HL-60 (cell line): ENCODE data around the gene CNOT11.

Experiments
- POLR2AphosphoS5 ChIP-seq: IDR thresholded peaks from 2 replicates; pipeline ENCODE4 v1.6.1; 2012; ENCODE audit warnings: low read depth
- TF ChIP-seq, protein P1 (sequence below): IDR thresholded peaks from one replicate; pipeline ENCODE4 v1.5.1; 2011; ENCODE audit warnings: low read length, control low read depth, inconsistent platforms; ENCODE audit not compliant: insufficient read depth
- TF ChIP-seq, protein P2 (sequence below): IDR thresholded peaks from 2 replicates; pipeline ENCODE4 v1.6.1; 2012; ENCODE audit warnings: low read depth; ENCODE audit not compliant: insufficient replicate concordance

DNA sequence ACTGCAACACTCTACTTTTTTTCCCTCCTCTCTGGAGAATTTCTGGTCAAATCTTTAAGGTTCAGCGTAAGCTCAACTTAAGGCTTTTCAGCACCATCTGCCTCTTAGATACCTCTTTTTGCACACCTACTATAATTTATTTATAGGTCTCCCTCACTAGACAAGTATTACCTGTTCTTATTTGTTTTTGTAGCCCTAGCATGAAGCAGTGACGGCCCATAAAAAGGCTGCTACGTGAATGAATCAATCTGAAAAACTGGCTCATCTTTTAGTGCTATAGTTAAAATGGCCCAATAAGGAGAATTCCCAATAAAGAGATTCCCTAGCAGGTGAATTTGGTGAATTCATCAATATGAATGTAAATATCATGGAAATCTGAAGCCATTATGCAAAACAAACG, 49.3 kb downstream of the CNOT11 start:
- TF ChIP-seq, protein P1, sequence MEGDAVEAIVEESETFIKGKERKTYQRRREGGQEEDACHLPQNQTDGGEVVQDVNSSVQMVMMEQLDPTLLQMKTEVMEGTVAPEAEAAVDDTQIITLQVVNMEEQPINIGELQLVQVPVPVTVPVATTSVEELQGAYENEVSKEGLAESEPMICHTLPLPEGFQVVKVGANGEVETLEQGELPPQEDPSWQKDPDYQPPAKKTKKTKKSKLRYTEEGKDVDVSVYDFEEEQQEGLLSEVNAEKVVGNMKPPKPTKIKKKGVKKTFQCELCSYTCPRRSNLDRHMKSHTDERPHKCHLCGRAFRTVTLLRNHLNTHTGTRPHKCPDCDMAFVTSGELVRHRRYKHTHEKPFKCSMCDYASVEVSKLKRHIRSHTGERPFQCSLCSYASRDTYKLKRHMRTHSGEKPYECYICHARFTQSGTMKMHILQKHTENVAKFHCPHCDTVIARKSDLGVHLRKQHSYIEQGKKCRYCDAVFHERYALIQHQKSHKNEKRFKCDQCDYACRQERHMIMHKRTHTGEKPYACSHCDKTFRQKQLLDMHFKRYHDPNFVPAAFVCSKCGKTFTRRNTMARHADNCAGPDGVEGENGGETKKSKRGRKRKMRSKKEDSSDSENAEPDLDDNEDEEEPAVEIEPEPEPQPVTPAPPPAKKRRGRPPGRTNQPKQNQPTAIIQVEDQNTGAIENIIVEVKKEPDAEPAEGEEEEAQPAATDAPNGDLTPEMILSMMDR = no peak
- TF ChIP-seq POLR2AphosphoS5 = no peak
- TF ChIP-seq, protein P2, sequence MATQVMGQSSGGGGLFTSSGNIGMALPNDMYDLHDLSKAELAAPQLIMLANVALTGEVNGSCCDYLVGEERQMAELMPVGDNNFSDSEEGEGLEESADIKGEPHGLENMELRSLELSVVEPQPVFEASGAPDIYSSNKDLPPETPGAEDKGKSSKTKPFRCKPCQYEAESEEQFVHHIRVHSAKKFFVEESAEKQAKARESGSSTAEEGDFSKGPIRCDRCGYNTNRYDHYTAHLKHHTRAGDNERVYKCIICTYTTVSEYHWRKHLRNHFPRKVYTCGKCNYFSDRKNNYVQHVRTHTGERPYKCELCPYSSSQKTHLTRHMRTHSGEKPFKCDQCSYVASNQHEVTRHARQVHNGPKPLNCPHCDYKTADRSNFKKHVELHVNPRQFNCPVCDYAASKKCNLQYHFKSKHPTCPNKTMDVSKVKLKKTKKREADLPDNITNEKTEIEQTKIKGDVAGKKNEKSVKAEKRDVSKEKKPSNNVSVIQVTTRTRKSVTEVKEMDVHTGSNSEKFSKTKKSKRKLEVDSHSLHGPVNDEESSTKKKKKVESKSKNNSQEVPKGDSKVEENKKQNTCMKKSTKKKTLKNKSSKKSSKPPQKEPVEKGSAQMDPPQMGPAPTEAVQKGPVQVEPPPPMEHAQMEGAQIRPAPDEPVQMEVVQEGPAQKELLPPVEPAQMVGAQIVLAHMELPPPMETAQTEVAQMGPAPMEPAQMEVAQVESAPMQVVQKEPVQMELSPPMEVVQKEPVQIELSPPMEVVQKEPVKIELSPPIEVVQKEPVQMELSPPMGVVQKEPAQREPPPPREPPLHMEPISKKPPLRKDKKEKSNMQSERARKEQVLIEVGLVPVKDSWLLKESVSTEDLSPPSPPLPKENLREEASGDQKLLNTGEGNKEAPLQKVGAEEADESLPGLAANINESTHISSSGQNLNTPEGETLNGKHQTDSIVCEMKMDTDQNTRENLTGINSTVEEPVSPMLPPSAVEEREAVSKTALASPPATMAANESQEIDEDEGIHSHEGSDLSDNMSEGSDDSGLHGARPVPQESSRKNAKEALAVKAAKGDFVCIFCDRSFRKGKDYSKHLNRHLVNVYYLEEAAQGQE = no peak
